ENCODE results near the gene TESK1. TPM values are rescaled to one million over a fixed set of nuclear protein-coding genes. Genes with fewer than 3 reads are reported as not detected.

TESK1 gene
- total RNA-seq, 4 donors from 2014 or later = 21.5 to 85.1 (median 50.7) TPM

GRCh38 chr9:35656831-35657545 lies 51.9 kb downstream of the TESK1 start:
- no peaks in the 10 kb centered on the region for H3K9me3 ChIP-seq
- DNase-seq = no peak
- peaks cover 0 to 38% (median 6%) of the 10 kb centered on the region in 4 donors for H3K4me1 ChIP-seq
- no peaks in the 10 kb centered on the region for H3K27me3 ChIP-seq
- peak overlapping the region; percentile 91 to 99 (median 94) for H3K27ac ChIP-seq
- H3K4me3 ChIP-seq = peak overlapping the region; percentile 19 to 99 (median 82)
- H3K36me3 ChIP-seq = peaks cover 0 to 6% (median 0%) of the 10 kb centered on the region in 3 donors
- no peak for TF ChIP-seq POLR2A (IDR thresholded peaks at IDR 0.05)
- TF ChIP-seq, protein P1, sequence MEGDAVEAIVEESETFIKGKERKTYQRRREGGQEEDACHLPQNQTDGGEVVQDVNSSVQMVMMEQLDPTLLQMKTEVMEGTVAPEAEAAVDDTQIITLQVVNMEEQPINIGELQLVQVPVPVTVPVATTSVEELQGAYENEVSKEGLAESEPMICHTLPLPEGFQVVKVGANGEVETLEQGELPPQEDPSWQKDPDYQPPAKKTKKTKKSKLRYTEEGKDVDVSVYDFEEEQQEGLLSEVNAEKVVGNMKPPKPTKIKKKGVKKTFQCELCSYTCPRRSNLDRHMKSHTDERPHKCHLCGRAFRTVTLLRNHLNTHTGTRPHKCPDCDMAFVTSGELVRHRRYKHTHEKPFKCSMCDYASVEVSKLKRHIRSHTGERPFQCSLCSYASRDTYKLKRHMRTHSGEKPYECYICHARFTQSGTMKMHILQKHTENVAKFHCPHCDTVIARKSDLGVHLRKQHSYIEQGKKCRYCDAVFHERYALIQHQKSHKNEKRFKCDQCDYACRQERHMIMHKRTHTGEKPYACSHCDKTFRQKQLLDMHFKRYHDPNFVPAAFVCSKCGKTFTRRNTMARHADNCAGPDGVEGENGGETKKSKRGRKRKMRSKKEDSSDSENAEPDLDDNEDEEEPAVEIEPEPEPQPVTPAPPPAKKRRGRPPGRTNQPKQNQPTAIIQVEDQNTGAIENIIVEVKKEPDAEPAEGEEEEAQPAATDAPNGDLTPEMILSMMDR (IDR thresholded peaks at IDR 0.05) = no peak

GRCh38 chr9:35657546-35658136 lies 52.6 kb downstream of the TESK1 start, which contains the start of gene RMRP:
Gene RMRP, minus strand, starts transcription at chr9:35658019.
- TF ChIP-seq POLR2A (IDR thresholded peaks at IDR 0.05) = peak; percentile 70 to 88
- TF ChIP-seq, protein P1 (IDR thresholded peaks at IDR 0.05) = peak in 3 of 6 experiments; percentile 59 to 71 (median 64)
- H3K27ac ChIP-seq = peak within 1 kb of the TSS; percentile 91 to 99 (median 94)
- H3K27me3 ChIP-seq = no peaks in the 10 kb centered on the region
- DNase-seq = peak; percentile 92 to 97 (median 96)
- peaks cover 0 to 38% (median 6%) of the 10 kb centered on the region in 4 donors for H3K4me1 ChIP-seq
- H3K36me3 ChIP-seq = peaks cover 0 to 6% (median 0%) of the 10 kb centered on the region in 3 donors
- H3K4me3 ChIP-seq = peak within 1 kb of the TSS; percentile 72 to 99 (median 86)
- no peaks in the 10 kb centered on the region for H3K9me3 ChIP-seq

GRCh38 chr9:35658137-35658967 lies 53.3 kb downstream of the TESK1 start, which contains the start of gene CCDC107:
Gene CCDC107, plus strand, starts transcription at chr9:35658292. Its CDS starts 88 bp downstream, at chr9:35658380.
- no peaks in the 10 kb centered on the region for H3K9me3 ChIP-seq
- peaks cover 0 to 6% (median 0%) of the 10 kb centered on the region in 3 donors for H3K36me3 ChIP-seq
- H3K27ac ChIP-seq = peak within 1 kb of the TSS; percentile 91 to 99 (median 94)
- peak within 1 kb of the TSS; percentile 72 to 99 (median 86) for H3K4me3 ChIP-seq
- peaks cover 0 to 32% (median 6%) of the 10 kb centered on the region in 4 donors for H3K4me1 ChIP-seq
- DNase-seq = peak; percentile 84 to 92 (median 92)
- no peaks in the 10 kb centered on the region for H3K27me3 ChIP-seq
- TF ChIP-seq, protein P1 (IDR thresholded peaks at IDR 0.05) = peak; percentile 34 to 79 (median 70)
- peak; percentile 89 to 94 for TF ChIP-seq POLR2A (IDR thresholded peaks at IDR 0.05)

DNA sequence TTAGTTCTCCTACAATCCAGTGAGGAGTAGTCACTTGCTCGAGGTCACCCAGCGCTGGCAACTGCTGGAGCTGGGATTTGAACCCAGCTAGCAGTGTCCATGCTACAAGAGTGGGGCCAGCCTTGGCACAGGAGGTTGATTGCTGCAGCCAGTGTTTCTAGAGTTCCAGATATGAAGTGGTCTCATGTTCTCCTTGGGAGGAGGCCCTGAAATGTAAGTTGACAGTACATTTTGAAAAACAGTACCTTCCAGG lies 53.8 kb downstream of the TESK1 start:
- H3K27ac ChIP-seq = peak overlapping the region; percentile 91 to 99 (median 94)
- TF ChIP-seq, protein P1 (IDR thresholded peaks at IDR 0.05) = no peak
- no peak for TF ChIP-seq POLR2A (IDR thresholded peaks at IDR 0.05)
- H3K4me3 ChIP-seq = peak overlapping the region; percentile 72 to 99 (median 86)
- peaks cover 0 to 32% (median 6%) of the 10 kb centered on the region in 4 donors for H3K4me1 ChIP-seq
- H3K27me3 ChIP-seq = no peaks in the 10 kb centered on the region
- DNase-seq = peak in 1 of 3 donors; percentile 63
- H3K9me3 ChIP-seq = no peaks in the 10 kb centered on the region
- H3K36me3 ChIP-seq = peaks cover 0 to 6% (median 0%) of the 10 kb centered on the region in 3 donors

DNA sequence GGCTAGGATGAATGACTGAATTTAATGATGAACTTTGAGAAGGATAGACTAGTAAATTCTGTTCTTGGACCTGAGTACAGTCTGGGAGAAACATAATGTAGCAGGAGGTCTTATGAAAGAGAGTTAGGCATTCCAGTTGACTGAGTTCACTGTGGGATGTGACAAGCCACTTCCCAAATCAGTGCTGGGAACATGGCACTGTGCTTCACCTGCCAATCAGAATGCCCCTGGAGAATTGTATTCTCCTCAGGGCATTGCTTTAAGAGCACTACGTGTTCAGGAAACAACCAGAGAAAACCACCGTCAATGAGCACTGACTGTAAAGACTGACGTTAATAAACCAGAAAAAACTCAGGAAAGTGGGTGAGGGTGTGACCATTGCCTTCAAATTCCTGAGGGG lies 54.3 kb downstream of the TESK1 start:
- no peaks in the 10 kb centered on the region for H3K27me3 ChIP-seq
- DNase-seq = peak in 1 of 3 donors; percentile 43
- H3K27ac ChIP-seq = peak overlapping the region; percentile 91 to 99 (median 94)
- peaks cover 0 to 6% (median 0%) of the 10 kb centered on the region in 3 donors for H3K36me3 ChIP-seq
- H3K9me3 ChIP-seq = no peaks in the 10 kb centered on the region
- peak overlapping the region in 3 of 4 donors; percentile 72 to 99 (median 92) for H3K4me3 ChIP-seq
- H3K4me1 ChIP-seq = peaks cover 0 to 33% (median 6%) of the 10 kb centered on the region in 4 donors
- TF ChIP-seq, protein P1 (IDR thresholded peaks at IDR 0.05) = no peak
- no peak for TF ChIP-seq POLR2A (IDR thresholded peaks at IDR 0.05)

Data from Peyer's patch (tissue), 4 donors.